ENCODE data around the gene ADAM23.

ADAM23 gene

GRCh38 chr2:206428783-206429182, 14.5 kb upstream of the ADAM23 start:
- DNase-seq (ENCODE audit: low spot score) = no peak
- in situ Hi-C loops (cut with MboI; ENCODE audit: low sequenced_read_pairs, unreplicated experiment) = no loop called here
- TF ChIP-seq CTCF (IDR thresholded peaks at IDR 0.05; ENCODE audit: borderline replicate concordance, control extremely low read depth, extremely low read depth, insufficient read depth, missing control alignments) = no peak

GRCh38 chr2:206430452-206430851, 12.9 kb upstream of the ADAM23 start:
- in situ Hi-C loops (cut with MboI; ENCODE audit: low sequenced_read_pairs, unreplicated experiment) = no loop called here
- no peak for DNase-seq (ENCODE audit: low spot score)
- no peak for TF ChIP-seq CTCF (IDR thresholded peaks at IDR 0.05; ENCODE audit: borderline replicate concordance, control extremely low read depth, extremely low read depth, insufficient read depth, missing control alignments)

- no peak for TF ChIP-seq CTCF (IDR thresholded peaks at IDR 0.05; ENCODE audit: borderline replicate concordance, control extremely low read depth, extremely low read depth, insufficient read depth, missing control alignments)
- in situ Hi-C loops (cut with MboI; ENCODE audit: low sequenced_read_pairs, unreplicated experiment) = no loop called here
Measured at GRCh38 chr2:206431439-206431838, 11.9 kb upstream of the ADAM23 start.

GRCh38 chr2:206432193-206433082, 10.9 kb upstream of the ADAM23 start:
- no peak for DNase-seq (ENCODE audit: low spot score)
- in situ Hi-C loops (cut with MboI; ENCODE audit: low sequenced_read_pairs, unreplicated experiment) = no loop called here
- no peak for TF ChIP-seq CTCF (IDR thresholded peaks at IDR 0.05; ENCODE audit: borderline replicate concordance, control extremely low read depth, extremely low read depth, insufficient read depth, missing control alignments)

More at GRCh38 chr2:206431439-206431838, 11.9 kb upstream of the ADAM23 start:
- DNase-seq (ENCODE audit: low spot score) = no peak

- no peak for DNase-seq (ENCODE audit: low spot score)
- in situ Hi-C loops (cut with MboI; ENCODE audit: low sequenced_read_pairs, unreplicated experiment) = no loop called here
- TF ChIP-seq CTCF (IDR thresholded peaks at IDR 0.05; ENCODE audit: borderline replicate concordance, control extremely low read depth, extremely low read depth, insufficient read depth, missing control alignments) = no peak
Measured at GRCh38 chr2:206433190-206433589, 10.1 kb upstream of the ADAM23 start.

- TF ChIP-seq CTCF (IDR thresholded peaks at IDR 0.05; ENCODE audit: borderline replicate concordance, control extremely low read depth, extremely low read depth, insufficient read depth, missing control alignments) = no peak
- in situ Hi-C loops (cut with MboI; ENCODE audit: low sequenced_read_pairs, unreplicated experiment) = no loop called here
- DNase-seq (ENCODE audit: low spot score) = no peak
Measured at GRCh38 chr2:206433686-206434085, 9.6 kb upstream of the ADAM23 start.
